Activated CD8-positive, alpha-beta T cell treated with anti-CD3 and anti-CD28 coated beads, Interleukin-2, amount 10 ng/mL, durations not matched to agents 7 days and 5 days (primary cell): ENCODE data around the gene EEIG1. TPM values are rescaled to one million over a fixed set of nuclear protein-coding genes. Genes with fewer than 3 reads are reported as not detected.
"Not testable (repeated sequence)": the region's sequence is repeated elsewhere in the genome, so short reads cannot be mapped to it uniquely, and the experiment has no call there.

Experiments
- ATAC-seq: fragments of 150-1000 bp; cut with Tn5 transposase; one replicate; pipeline ENCODE4 v1.10.0; 2021; ENCODE audit warnings: moderate library complexity
- CTCF ChIA-PET: fragments of 350-600 bp; sonication (Branson Sonifier 250); formaldehyde crosslinking; loops from one replicate; lab custom pipeline; 2021; ENCODE audit warnings: antibody characterized with exemption; lab: Charles Lee
- POLR2A ChIA-PET: fragments of 350-600 bp; sonication (Branson Sonifier 250); formaldehyde crosslinking; loops from one replicate; lab custom pipeline; 2021; ENCODE audit warnings: antibody characterized with exemption; lab: Charles Lee
- DNase-seq: peaks from one replicate; pipeline ENCODE4 v3.0.0-alpha.2; 2020
- H3K27ac Mint-ChIP-seq: one replicate; pipeline ENCODE4 v1.8.0; 2021; ENCODE audit warnings: mild to moderate bottlenecking, mixed read lengths
- H3K27me3 Mint-ChIP-seq: one replicate; pipeline ENCODE4 v1.8.0; 2021; ENCODE audit warnings: low read depth, mixed read lengths
- H3K36me3 Mint-ChIP-seq: one replicate; pipeline ENCODE4 v1.8.0; 2021; ENCODE audit warnings: low read depth, mixed read lengths
- H3K4me1 Mint-ChIP-seq: one replicate; pipeline ENCODE4 v1.8.0; 2021; ENCODE audit warnings: low read depth, mixed read lengths
- H3K4me3 Mint-ChIP-seq: one replicate; pipeline ENCODE4 v1.8.0; 2021; ENCODE audit warnings: mild to moderate bottlenecking, mixed read lengths
- H3K9me3 Mint-ChIP-seq: one replicate; pipeline ENCODE4 v1.8.0; 2022; ENCODE audit warnings: mixed read lengths; ENCODE audit not compliant: insufficient read depth
- total RNA-seq, 2 experiments: library from RNA; stranded (reverse); gene quantifications; one replicate each; pipeline ENCODE4 v1.2.3, GENCODE V29; 2021

Gene EEIG1
- 100 to 1,000 TPM; 227 to 232 TPM for total RNA-seq

- Mint-ChIP-seq H3K4me1 (peaks cover 45% of the 10 kb centered on the region), H3K27me3 (no peaks in the 10 kb centered on the region), H3K36me3 (peaks cover 35% of the 10 kb centered on the region), H3K27ac (peak within 1 kb of the TSS; percentile 92), H3K4me3 (peak within 1 kb of the TSS; percentile 97), H3K9me3 (no peaks in the 10 kb centered on the region)
- ChIA-PET CTCF (interaction anchor here (0.6 to 16.3 kb wide), 11 partner anchors 11 to 137 kb away, joined by 3 to 158 read pairs (median 6); no protein-coding TSS in a partner anchor), POLR2A (interaction anchor here (0.7 to 12.5 kb wide), 12 partner anchors 8 to 194 kb away, joined by 3 to 183 read pairs (median 4); no protein-coding TSS in a partner anchor)
- DNase-seq (peak; percentile 97), ATAC-seq (peak; percentile 93)
These were observed at the start of gene EEIG1 for GRCh38 chr9:127980706-127981558. EEIG1 (minus strand) TSS chr9:127980989; CDS start chr9:127980137, 852 bp downstream.

- H3K4me3 Mint-ChIP-seq, result peak overlapping the region; percentile 50
These were observed 46.9 kb upstream of the EEIG1 start for GRCh38 chr9:128027705-128028104.

GRCh38 chr9:128026773-128027541, 46.2 kb upstream of the EEIG1 start:
- ChIA-PET CTCF (interaction anchor here (0.8 to 4.7 kb wide), 13 partner anchors 8 to 292 kb away, joined by 3 to 32 read pairs (median 5); partner anchors contain the start of genes EEIG1, NAIF1 and SLC25A25), POLR2A (interaction anchor here (0.6 to 12.5 kb wide), 9 partner anchors 10 to 85 kb away, joined by 3 to 183 read pairs (median 7); partner anchors contain the start of genes EEIG1 and NAIF1)
- H3K4me3 Mint-ChIP-seq, result peak overlapping the region; percentile 71
- H3K27ac Mint-ChIP-seq, result peak overlapping the region; percentile 96
- peak; percentile 59 for DNase-seq
- peaks cover 3% of the 10 kb centered on the region for H3K36me3 Mint-ChIP-seq
- H3K27me3 Mint-ChIP-seq, result no peaks in the 10 kb centered on the region
- peaks cover 93% of the 10 kb centered on the region for H3K4me1 Mint-ChIP-seq
- ATAC-seq, result peak; percentile 24
- no peaks in the 10 kb centered on the region for H3K9me3 Mint-ChIP-seq

More at GRCh38 chr9:128027705-128028104, 46.9 kb upstream of the EEIG1 start:
- POLR2A ChIA-PET, result interaction anchor here (0.6 to 12.5 kb wide), 4 partner anchors 21 to 86 kb away, joined by 3 to 183 read pairs (median 18); partner anchors contain the start of gene EEIG1
- CTCF ChIA-PET, result interaction anchor here (0.9 to 4.7 kb wide), 10 partner anchors 7 to 293 kb away, joined by 3 to 32 read pairs (median 8); partner anchors contain the start of gene EEIG1
- Mint-ChIP-seq H3K4me1 (peaks cover 91% of the 10 kb centered on the region), H3K27ac (peak overlapping the region; percentile 96), H3K36me3 (peaks cover 3% of the 10 kb centered on the region), H3K9me3 (no peaks in the 10 kb centered on the region), H3K27me3 (no peaks in the 10 kb centered on the region)
- ATAC-seq (no peak), DNase-seq (no peak)

- Mint-ChIP-seq H3K36me3 (peaks cover 3% of the 10 kb centered on the region), H3K27ac (peak overlapping the region; percentile 96), H3K4me3 (peak overlapping the region; percentile 71), H3K27me3 (no peaks in the 10 kb centered on the region), H3K9me3 (no peaks in the 10 kb centered on the region), H3K4me1 (peaks cover 93% of the 10 kb centered on the region)
- DNase-seq (peak; percentile 92), ATAC-seq (peak; percentile 70)
- POLR2A ChIA-PET, result interaction anchor here (0.8 to 12.5 kb wide), 9 partner anchors 8 to 89 kb away, joined by 3 to 183 read pairs (median 7); partner anchors contain the start of genes DPM2, EEIG1 and NAIF1
- CTCF ChIA-PET, result interaction anchor here (0.8 to 4.7 kb wide), 13 partner anchors 9 to 292 kb away, joined by 3 to 32 read pairs (median 6); partner anchors contain the start of genes EEIG1, NAIF1 and SLC25A25
These were observed 45.5 kb upstream of the EEIG1 start for GRCh38 chr9:128026255-128026772.

GRCh38 chr9:128025736-128026135, 44.9 kb upstream of the EEIG1 start:
- ChIA-PET CTCF (interaction anchor here (0.8 to 4.7 kb wide), 12 partner anchors 9 to 83 kb away, joined by 3 to 32 read pairs (median 7); partner anchors contain the start of genes EEIG1, NAIF1 and SLC25A25), POLR2A (interaction anchor here (0.8 to 12.5 kb wide), 10 partner anchors 8 to 111 kb away, joined by 3 to 183 read pairs (median 6); partner anchors contain the start of genes DPM2, EEIG1 and NAIF1)
- Mint-ChIP-seq H3K27ac (peak overlapping the region; percentile 96), H3K36me3 (peaks cover 1% of the 10 kb centered on the region), H3K27me3 (no peaks in the 10 kb centered on the region), H3K9me3 (no peaks in the 10 kb centered on the region), H3K4me3 (peak overlapping the region; percentile 71), H3K4me1 (peaks cover 93% of the 10 kb centered on the region)
- ATAC-seq (peak; percentile 20), DNase-seq (peak; percentile 54)

- no peak for ATAC-seq
- peak overlapping the region; percentile 71 for H3K4me3 Mint-ChIP-seq
- DNase-seq, result peak; percentile 39
- ChIA-PET CTCF (interaction anchor here (1.0 to 4.7 kb wide), 7 partner anchors 8 to 69 kb away, joined by 3 to 32 read pairs (median 25); partner anchors contain the start of genes EEIG1, NAIF1 and SLC25A25), POLR2A (interaction anchor here (0.7 to 12.5 kb wide), 8 partner anchors 10 to 110 kb away, joined by 3 to 183 read pairs (median 5); partner anchors contain the start of genes DPM2, EEIG1 and NAIF1)
- no peaks in the 10 kb centered on the region for H3K9me3 Mint-ChIP-seq
- H3K27me3 Mint-ChIP-seq, result no peaks in the 10 kb centered on the region
- H3K36me3 Mint-ChIP-seq, result no peaks in the 10 kb centered on the region
- H3K27ac Mint-ChIP-seq, result peak overlapping the region; percentile 96
- peaks cover 92% of the 10 kb centered on the region for H3K4me1 Mint-ChIP-seq
These were observed 44.0 kb upstream of the EEIG1 start for GRCh38 chr9:128024761-128025308.

GRCh38 chr9:128023671-128024070, 42.9 kb upstream of the EEIG1 start:
- H3K9me3 Mint-ChIP-seq, DNase-seq, ATAC-seq, H3K27ac Mint-ChIP-seq, POLR2A ChIA-PET, H3K4me3 Mint-ChIP-seq, H3K27me3 Mint-ChIP-seq, H3K36me3 Mint-ChIP-seq: not testable (repeated sequence)
- H3K4me1 Mint-ChIP-seq, result peaks cover 87% of the 10 kb centered on the region
- CTCF ChIA-PET, result interaction anchor here (3.9 to 4.7 kb wide), 2 partner anchors 11 to 44 kb away, joined by 26 to 32 read pairs; partner anchors contain the start of gene EEIG1

GRCh38 chr9:128022886-128023285, 42.1 kb upstream of the EEIG1 start:
- no peaks in the 10 kb centered on the region for H3K36me3 Mint-ChIP-seq
- ATAC-seq (no peak), DNase-seq (no peak)
- no peaks in the 10 kb centered on the region for H3K27me3 Mint-ChIP-seq
- H3K4me1 Mint-ChIP-seq, result peaks cover 79% of the 10 kb centered on the region
- peak overlapping the region; percentile 62 for H3K27ac Mint-ChIP-seq
- no peak overlapping the region for H3K4me3 Mint-ChIP-seq
- POLR2A ChIA-PET, result interaction anchor here (1.3 kb wide), 1 partner anchor 15 kb away, joined by 5 read pairs; no protein-coding TSS in a partner anchor
- H3K9me3 Mint-ChIP-seq, result no peaks in the 10 kb centered on the region
- CTCF ChIA-PET, result no interaction called here

- peaks cover 62% of the 10 kb centered on the region for H3K4me1 Mint-ChIP-seq
- POLR2A ChIA-PET, result interaction anchor here (1.3 to 2.4 kb wide), 2 partner anchors 14 to 50 kb away, joined by 3 to 7 read pairs; no protein-coding TSS in a partner anchor
- no peaks in the 10 kb centered on the region for H3K27me3 Mint-ChIP-seq
- DNase-seq, result no peak
- H3K27ac Mint-ChIP-seq, result peak overlapping the region; percentile 66
- CTCF ChIA-PET, result interaction anchor here (0.7 to 2.5 kb wide), 4 partner anchors 13 to 128 kb away, joined by 3 to 12 read pairs (median 3); no protein-coding TSS in a partner anchor
- H3K4me3 Mint-ChIP-seq, result no peak overlapping the region
- no peaks in the 10 kb centered on the region for H3K36me3 Mint-ChIP-seq
- H3K9me3 Mint-ChIP-seq, result no peaks in the 10 kb centered on the region
- no peak for ATAC-seq
These were observed 40.3 kb upstream of the EEIG1 start for GRCh38 chr9:128021098-128021497.

- DNase-seq, result no peak
- Mint-ChIP-seq H3K27me3 (no peaks in the 10 kb centered on the region), H3K36me3 (no peaks in the 10 kb centered on the region), H3K4me1 (peaks cover 60% of the 10 kb centered on the region), H3K9me3 (no peaks in the 10 kb centered on the region), H3K4me3 (no peak overlapping the region), H3K27ac (peak overlapping the region; percentile 66)
- ATAC-seq, result no peak
- ChIA-PET POLR2A (interaction anchor here (1.2 to 2.4 kb wide), 3 partner anchors 13 to 49 kb away, joined by 3 to 7 read pairs (median 3); no protein-coding TSS in a partner anchor), CTCF (interaction anchor here (0.7 to 2.5 kb wide), 7 partner anchors 12 to 127 kb away, joined by 3 to 12 read pairs (median 3); no protein-coding TSS in a partner anchor)
These were observed 39.9 kb upstream of the EEIG1 start for GRCh38 chr9:128020692-128021091.
